ENCODE data around the gene MYH11. TPM values are rescaled to one million over a fixed set of nuclear protein-coding genes. Genes with fewer than 3 reads are reported as not detected.
"Not testable (repeated sequence)": the region's sequence is repeated elsewhere in the genome, so short reads cannot be mapped to it uniquely, and the experiment has no call there.

Gene MYH11
- total RNA-seq, 3 donors from 2014 or later, result 11.7 to 144 (median 96.6) TPM

DNA sequence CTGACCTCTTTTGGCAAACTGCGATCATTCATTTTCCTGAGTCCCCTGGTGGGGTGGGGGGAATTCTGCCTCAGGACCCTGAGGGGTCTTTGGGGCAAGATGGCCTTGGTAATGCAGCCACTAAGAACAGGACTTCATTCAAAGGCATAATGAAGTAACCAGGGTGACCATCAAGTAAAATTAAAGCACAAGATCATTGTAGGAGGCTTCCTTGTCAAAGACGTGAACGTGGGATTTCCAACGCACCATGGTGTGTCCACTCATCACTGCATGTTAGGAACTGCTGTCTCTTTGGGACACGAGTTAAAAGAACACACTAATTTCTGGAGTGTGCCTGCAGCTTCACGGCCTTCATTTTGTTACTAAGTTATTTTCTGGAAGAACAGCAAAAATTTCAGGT lies 155.5 kb downstream of the MYH11 start:
- no peaks in the 10 kb centered on the region for H3K27me3 ChIP-seq
- no peak for DNase-seq (ENCODE audit: low spot score in 2 of 2)
- H3K27ac ChIP-seq, result no peak overlapping the region
- H3K36me3 ChIP-seq, result no peaks in the 10 kb centered on the region
- H3K9me3 ChIP-seq, result no peaks in the 10 kb centered on the region
- H3K4me1 ChIP-seq, result no peaks in the 10 kb centered on the region
- intact Hi-C loops (cut with DNase I; ENCODE audit: low total_unique reads), result loop anchor here (2.0 kb wide), 1 partner anchor 25 kb away; no protein-coding TSS in a partner anchor
- no peak overlapping the region for H3K4me3 ChIP-seq
- TF ChIP-seq, protein P1, sequence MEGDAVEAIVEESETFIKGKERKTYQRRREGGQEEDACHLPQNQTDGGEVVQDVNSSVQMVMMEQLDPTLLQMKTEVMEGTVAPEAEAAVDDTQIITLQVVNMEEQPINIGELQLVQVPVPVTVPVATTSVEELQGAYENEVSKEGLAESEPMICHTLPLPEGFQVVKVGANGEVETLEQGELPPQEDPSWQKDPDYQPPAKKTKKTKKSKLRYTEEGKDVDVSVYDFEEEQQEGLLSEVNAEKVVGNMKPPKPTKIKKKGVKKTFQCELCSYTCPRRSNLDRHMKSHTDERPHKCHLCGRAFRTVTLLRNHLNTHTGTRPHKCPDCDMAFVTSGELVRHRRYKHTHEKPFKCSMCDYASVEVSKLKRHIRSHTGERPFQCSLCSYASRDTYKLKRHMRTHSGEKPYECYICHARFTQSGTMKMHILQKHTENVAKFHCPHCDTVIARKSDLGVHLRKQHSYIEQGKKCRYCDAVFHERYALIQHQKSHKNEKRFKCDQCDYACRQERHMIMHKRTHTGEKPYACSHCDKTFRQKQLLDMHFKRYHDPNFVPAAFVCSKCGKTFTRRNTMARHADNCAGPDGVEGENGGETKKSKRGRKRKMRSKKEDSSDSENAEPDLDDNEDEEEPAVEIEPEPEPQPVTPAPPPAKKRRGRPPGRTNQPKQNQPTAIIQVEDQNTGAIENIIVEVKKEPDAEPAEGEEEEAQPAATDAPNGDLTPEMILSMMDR (IDR thresholded peaks at IDR 0.05), result no peak
- TF ChIP-seq POLR2AphosphoS5 (IDR thresholded peaks at IDR 0.05) (no peak), POLR2A (IDR thresholded peaks at IDR 0.05) (no peak)

DNA sequence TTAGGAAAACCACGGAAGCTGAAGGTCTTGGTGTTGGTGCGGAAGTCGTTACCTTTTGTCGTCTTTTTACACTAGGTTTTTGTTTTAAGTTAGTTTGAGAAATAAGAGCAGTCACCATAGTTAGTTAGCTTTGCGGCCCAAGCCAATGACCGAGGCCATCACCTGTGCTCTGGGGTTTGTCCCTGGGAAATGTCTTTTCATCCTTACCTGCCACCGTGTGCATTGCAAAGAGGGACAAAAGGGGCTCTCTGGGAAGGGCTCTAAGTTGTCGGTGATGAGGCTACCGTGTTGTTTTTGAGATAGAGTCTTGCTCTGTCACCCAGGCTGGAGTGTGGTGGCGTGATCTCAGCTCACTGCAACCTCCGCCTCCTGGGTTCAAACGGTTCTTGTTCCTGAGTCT lies 157.0 kb downstream of the MYH11 start:
- intact Hi-C loops (cut with DNase I; ENCODE audit: low total_unique reads), result loop anchor here (2.0 kb wide), 1 partner anchor 23 kb away; no protein-coding TSS in a partner anchor
- Histone ChIP-seq H3K9me3 (no peaks in the 10 kb centered on the region), H3K27ac (no peak overlapping the region), H3K36me3 (peaks cover under 1% of the 10 kb centered on the region), H3K4me3 (no peak overlapping the region), H3K4me1 (no peaks in the 10 kb centered on the region), H3K27me3 (no peaks in the 10 kb centered on the region)
- TF ChIP-seq POLR2A (IDR thresholded peaks at IDR 0.05), result no peak
- no peak for TF ChIP-seq POLR2AphosphoS5 (IDR thresholded peaks at IDR 0.05)
- TF ChIP-seq, protein P1 (IDR thresholded peaks at IDR 0.05), result no peak
- DNase-seq (ENCODE audit: low spot score in 2 of 2), result no peak

DNA sequence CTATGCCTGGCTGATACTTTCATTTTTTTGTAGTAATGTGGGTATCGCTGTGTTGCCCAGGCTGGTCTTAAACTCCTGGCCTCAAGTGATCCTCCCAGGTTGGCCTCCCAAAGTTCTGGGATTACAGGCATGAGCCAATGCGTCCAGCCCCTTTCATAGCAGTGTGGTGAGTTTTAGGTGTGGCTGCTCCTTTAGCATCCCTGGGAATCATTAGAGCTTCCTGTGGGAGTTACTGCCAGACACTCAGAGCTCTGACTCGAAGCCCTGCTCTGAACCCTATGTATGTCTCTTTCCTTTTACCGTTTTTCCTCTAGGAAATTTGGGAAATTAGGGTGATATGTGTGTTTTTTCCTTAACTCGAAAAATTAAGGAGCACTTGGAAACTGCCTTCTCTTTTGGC lies 162.3 kb downstream of the MYH11 start:
- H3K36me3 ChIP-seq, result peaks cover 7% of the 10 kb centered on the region
- H3K27me3 ChIP-seq, result no peaks in the 10 kb centered on the region
- H3K4me3 ChIP-seq, result no peak overlapping the region
- DNase-seq (ENCODE audit: low spot score in 2 of 2), result no peak
- intact Hi-C loops (cut with DNase I; ENCODE audit: low total_unique reads), result no loop called here
- H3K9me3 ChIP-seq, result no peaks in the 10 kb centered on the region
- no peak overlapping the region for H3K27ac ChIP-seq
- no peaks in the 10 kb centered on the region for H3K4me1 ChIP-seq
- TF ChIP-seq POLR2A (IDR thresholded peaks at IDR 0.05) (no peak), POLR2AphosphoS5 (IDR thresholded peaks at IDR 0.05) (no peak)
- TF ChIP-seq, protein P1 (IDR thresholded peaks at IDR 0.05), result no peak

DNA sequence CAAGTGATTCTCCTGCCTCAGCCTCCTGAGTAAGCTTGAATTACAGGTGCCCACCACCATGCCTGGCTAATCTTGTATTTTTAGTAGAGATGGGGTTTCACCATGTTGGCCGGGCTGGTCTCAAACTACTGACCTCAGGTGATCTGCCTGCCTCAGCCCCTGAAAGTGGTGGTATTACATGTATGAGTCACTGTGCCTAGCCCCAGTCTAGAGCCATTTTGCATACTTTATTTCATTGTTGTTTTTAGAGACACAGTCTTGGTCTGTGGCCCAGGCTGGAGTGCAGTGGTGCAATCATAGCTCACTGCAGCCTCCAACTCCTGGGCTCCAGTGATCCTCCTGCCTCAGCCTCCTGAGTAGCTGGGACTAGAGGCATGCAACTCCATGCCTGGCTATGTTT lies 164.3 kb downstream of the MYH11 start:
- H3K27ac ChIP-seq; H3K4me3 ChIP-seq; H3K36me3 ChIP-seq; H3K4me1 ChIP-seq; intact Hi-C loops (cut with DNase I; ENCODE audit: low total_unique reads); DNase-seq (ENCODE audit: low spot score in 2 of 2); H3K9me3 ChIP-seq; H3K27me3 ChIP-seq: not testable (repeated sequence)

DNA sequence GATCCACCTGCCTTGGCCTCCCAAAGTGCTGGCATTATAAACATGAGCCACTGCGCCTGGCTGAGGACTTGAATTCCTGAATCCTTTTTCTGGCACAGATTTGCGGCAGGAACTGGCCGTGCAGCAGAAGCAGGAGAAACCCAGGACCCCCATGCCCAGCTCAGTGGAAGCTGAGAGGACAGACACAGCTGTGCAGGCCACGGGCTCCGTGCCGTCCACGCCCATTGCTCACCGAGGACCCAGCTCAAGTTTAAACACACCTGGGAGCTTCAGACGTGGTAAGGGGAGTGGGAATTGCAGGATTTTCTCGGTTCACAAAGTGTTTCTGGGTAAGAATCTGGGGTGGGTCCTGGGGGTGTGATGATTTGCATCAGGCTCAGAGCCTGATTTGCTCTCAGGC lies 165.8 kb downstream of the MYH11 start:
- no peak for TF ChIP-seq POLR2A (IDR thresholded peaks at IDR 0.05)
- intact Hi-C loops (cut with DNase I; ENCODE audit: low total_unique reads), result no loop called here
- H3K27ac ChIP-seq, result no peak overlapping the region

DNA sequence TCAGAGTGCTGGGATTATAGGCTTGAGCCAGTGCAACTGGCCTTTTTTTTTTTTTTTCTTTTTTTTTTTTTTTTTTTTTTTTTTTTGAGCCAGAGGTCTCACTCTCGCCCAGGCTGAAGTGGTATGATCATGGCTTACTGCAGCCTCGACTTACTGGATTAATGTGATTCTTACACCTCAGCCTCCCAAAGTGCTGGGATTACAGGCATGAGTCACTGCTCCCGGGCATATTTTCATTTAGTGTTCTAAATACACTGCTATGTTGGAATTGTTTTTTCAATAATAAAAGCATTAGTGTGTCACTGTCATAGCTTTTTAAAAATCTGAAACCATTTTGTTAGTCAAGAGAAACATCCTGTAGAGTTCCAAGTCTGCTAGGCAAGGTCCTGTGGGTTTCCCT lies 166.5 kb downstream of the MYH11 start:
- Histone ChIP-seq H3K9me3 (no peaks in the 10 kb centered on the region), H3K4me1 (no peaks in the 10 kb centered on the region), H3K36me3 (peaks cover 7% of the 10 kb centered on the region), H3K4me3 (no peak overlapping the region), H3K27me3 (no peaks in the 10 kb centered on the region), H3K27ac (no peak overlapping the region)
- no peak for TF ChIP-seq POLR2AphosphoS5 (IDR thresholded peaks at IDR 0.05)
- DNase-seq (ENCODE audit: low spot score in 2 of 2), result no peak
- intact Hi-C loops (cut with DNase I; ENCODE audit: low total_unique reads), result no loop called here

More for the DNA sequence above, 165.8 kb downstream of the MYH11 start:
- Histone ChIP-seq H3K4me3 (no peak overlapping the region), H3K27me3 (no peaks in the 10 kb centered on the region), H3K4me1 (no peaks in the 10 kb centered on the region), H3K36me3 (peaks cover 7% of the 10 kb centered on the region), H3K9me3 (no peaks in the 10 kb centered on the region)
- no peak for DNase-seq (ENCODE audit: low spot score in 2 of 2)

DNA sequence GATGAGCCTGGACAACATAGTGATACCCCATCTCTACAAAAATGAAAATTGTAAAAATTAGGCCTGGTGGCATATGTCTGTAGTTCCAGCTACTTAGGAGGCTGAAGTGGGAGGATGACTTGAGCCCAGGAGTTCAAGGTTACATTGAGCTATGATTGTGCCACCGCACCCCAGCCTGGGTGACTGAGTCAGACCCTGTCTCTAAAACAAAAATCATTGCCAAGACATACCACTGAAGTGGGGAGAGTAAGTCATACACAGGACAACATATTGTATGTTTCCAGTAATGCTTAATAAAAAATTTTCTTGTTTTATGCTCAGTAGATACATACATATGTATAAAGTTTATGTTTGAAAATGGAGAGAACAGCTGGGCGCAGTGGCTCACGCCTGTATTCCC lies 167.5 kb downstream of the MYH11 start:
- H3K4me1 ChIP-seq, result no peaks in the 10 kb centered on the region
- H3K27ac ChIP-seq, result no peak overlapping the region
- H3K4me3 ChIP-seq, result no peak overlapping the region
- H3K9me3 ChIP-seq, result no peaks in the 10 kb centered on the region
- H3K36me3 ChIP-seq, result peaks cover 2% of the 10 kb centered on the region
- no peak for TF ChIP-seq POLR2A (IDR thresholded peaks at IDR 0.05)
- TF ChIP-seq, protein P1 (IDR thresholded peaks at IDR 0.05), result no peak
- intact Hi-C loops (cut with DNase I; ENCODE audit: low total_unique reads), result no loop called here
- DNase-seq (ENCODE audit: low spot score in 2 of 2), result no peak
- H3K27me3 ChIP-seq, result no peaks in the 10 kb centered on the region

Data from breast epithelium (tissue), 4 donors.